OCI-LY3 (cell line): Measurements from ENCODE around the gene FZD10.

Experiments
- CTCF ChIP-seq: fragments of 200-600, 300-600 bp; sonication (generic); IDR thresholded peaks from 2 replicates; pipeline ENCODE4 v1.5.1; 2014; ENCODE audit warnings: antibody characterized with exemption, low read length, low read depth
- EZH2phosphoT487 ChIP-seq: fragments of 200-600 bp; shearing (Covaris generic); IDR thresholded peaks from 2 replicates; pipeline ENCODE4 v1.6.1; 2018; ENCODE audit warnings: antibody characterized with exemption, mixed run types, low read depth

- TF ChIP-seq CTCF (no peak), EZH2phosphoT487 (no peak)
Measured at GRCh38 chr12:130162267-130162666, at the start of gene FZD10.
